ENCODE data around the gene SPATA32.
"Not testable (repeated sequence)": the region's sequence is repeated elsewhere in the genome, so short reads cannot be mapped to it uniquely, and the experiment has no call there.

Gene SPATA32

GRCh38 chr17:45271603-45272002, 9.7 kb upstream of the SPATA32 start:
- FAIRE-seq (no peak), DNase-seq (ENCODE audit: low spot score) (no peak)

GRCh38 chr17:45270828-45271418, 9.0 kb upstream of the SPATA32 start:
- no peak for DNase-seq (ENCODE audit: low spot score)
- FAIRE-seq, result no peak

- DNase-seq (ENCODE audit: low spot score) (no peak), FAIRE-seq (no peak)
Measured at GRCh38 chr17:45269912-45270311, 8.0 kb upstream of the SPATA32 start.

- DNase-seq (ENCODE audit: low spot score) (no peak), FAIRE-seq (no peak)
Measured at GRCh38 chr17:45267436-45268055, 5.7 kb upstream of the SPATA32 start.

- DNase-seq (ENCODE audit: low spot score), result no peak
- FAIRE-seq, result no peak
Measured at GRCh38 chr17:45266372-45266926, 4.6 kb upstream of the SPATA32 start.

GRCh38 chr17:45265821-45266220, 3.9 kb upstream of the SPATA32 start:
- FAIRE-seq, result peak; percentile 95

GRCh38 chr17:45264988-45265387, 3.1 kb upstream of the SPATA32 start:
- no peak for DNase-seq (ENCODE audit: low spot score)
- no peak for FAIRE-seq

More at GRCh38 chr17:45265821-45266220, 3.9 kb upstream of the SPATA32 start:
- peak; percentile 77 for DNase-seq (ENCODE audit: low spot score)

GRCh38 chr17:45264430-45264829, 2.5 kb upstream of the SPATA32 start:
- FAIRE-seq (no peak), DNase-seq (ENCODE audit: low spot score) (no peak)

GRCh38 chr17:45263477-45263860, 1.6 kb upstream of the SPATA32 start:
- DNase-seq (ENCODE audit: low spot score), result no peak
- FAIRE-seq, result no peak

- no peak for FAIRE-seq
- DNase-seq (ENCODE audit: low spot score), result no peak
Measured at GRCh38 chr17:45262516-45263476, 902 bp upstream of the SPATA32 start.

- DNase-seq (ENCODE audit: low spot score) (no peak), FAIRE-seq (no peak)
Measured at GRCh38 chr17:45260204-45260783, 1.6 kb downstream of the SPATA32 start.

- DNase-seq (ENCODE audit: low spot score) (no peak), FAIRE-seq (no peak)
Measured at GRCh38 chr17:45258981-45259380, 2.9 kb downstream of the SPATA32 start.

- DNase-seq (ENCODE audit: low spot score) (no peak), FAIRE-seq (no peak)
Measured at GRCh38 chr17:45257115-45257514, 4.8 kb downstream of the SPATA32 start.

GRCh38 chr17:45256114-45256966, 5.6 kb downstream of the SPATA32 start:
- DNase-seq (ENCODE audit: low spot score) (no peak), FAIRE-seq (no peak)

GRCh38 chr17:45255358-45255757, 6.5 kb downstream of the SPATA32 start:
- no peak for FAIRE-seq
- no peak for DNase-seq (ENCODE audit: low spot score)

- FAIRE-seq (no peak), DNase-seq (ENCODE audit: low spot score) (no peak)
Measured at GRCh38 chr17:45253879-45254278, 8.0 kb downstream of the SPATA32 start.

GRCh38 chr17:45253237-45253636, 8.7 kb downstream of the SPATA32 start:
- not testable (repeated sequence) for DNase-seq (ENCODE audit: low spot score); FAIRE-seq

- FAIRE-seq (no peak), DNase-seq (ENCODE audit: low spot score) (no peak)
Measured at GRCh38 chr17:45251931-45252330, 10.0 kb downstream of the SPATA32 start.

- FAIRE-seq (no peak), DNase-seq (ENCODE audit: low spot score) (no peak)
Measured at GRCh38 chr17:45248132-45248957, 13.5 kb downstream of the SPATA32 start.
